ENCODE results near the gene SLC9A1. TPM values are rescaled to one million over a fixed set of nuclear protein-coding genes. Genes with fewer than 3 reads are reported as not detected.

Gene SLC9A1
- total and polyA plus RNA-seq, 2 of the 8 experiments (the other 6 are each of a cell fraction or from before 2014, with no cell fraction given) = 11.3 to 25.1 TPM

- H3K79me2 ChIP-seq (ENCODE audit: control insufficient read depth in 1 of 2, insufficient read depth in 2 of 2, low read length in 2 of 2) = no peaks in the 10 kb centered on the region
- no peak overlapping the region for H3K14ac ChIP-seq (ENCODE audit: insufficient read length)
- H3K27me3 ChIP-seq (replicated peaks in 1 of 4; ENCODE audit: control insufficient read depth in 3 of 4, extremely low read depth in 1 of 4, insufficient read depth in 3 of 4, low read length in 3 of 4) = no peaks in the 10 kb centered on the region
- H3K4me1 ChIP-seq (replicated peaks in 1 of 4; ENCODE audit: control insufficient read depth in 3 of 4, insufficient read depth in 4 of 4, low read length in 3 of 4) = peaks cover 0 to 21% (median 13%) of the 10 kb centered on the region in 4 experiments; a peak in 6 of 7 replicates
- no peak overlapping the region for H2AK5ac ChIP-seq (ENCODE audit: low read depth, low read length)
- FAIRE-seq (no peak), DNase-seq (ENCODE audit: low read depth in 1 of 2, low spot score in 2 of 2) (no peak)
- H3K4me3 ChIP-seq (ENCODE audit: extremely low read depth in 1 of 4, insufficient read depth in 2 of 4, low read depth in 3 of 4, low read length in 4 of 4) = no peak overlapping the region
- H2BK120ac ChIP-seq (replicated peaks; ENCODE audit: low read depth, low read length) = no peak overlapping the region
- no peaks in the 10 kb centered on the region for H4K20me1 ChIP-seq (replicated peaks in 1 of 2; ENCODE audit: control insufficient read depth in 1 of 2, insufficient read depth in 2 of 2, low read length in 2 of 2)
- H3K36me3 ChIP-seq (ENCODE audit: control insufficient read depth in 2 of 4, insufficient read depth in 4 of 4, low read length in 3 of 4) = no peaks in the 10 kb centered on the region; a peak in 1 of 8 replicates
- H3K56ac ChIP-seq (replicated peaks; ENCODE audit: insufficient read length, low read depth, low read length) = no peak overlapping the region
- H2AFZ ChIP-seq (ENCODE audit: low read length) = no peak overlapping the region
- H2BK20ac ChIP-seq (ENCODE audit: low read length) = no peak overlapping the region
- WGBS, 2 experiments (ENCODE audit: extremely low coverage in 1 of 2, insufficient coverage in 1 of 2, insufficient read length in 1 of 2, insufficient replicate concordance in 2 of 2, low coverage in 1 of 2, low lambda C conversion rate in 2 of 2, missing lambda C conversion rate in 1 of 2) = 58% methylated on average over 4 of the region's 4 CpGs; no CpG with 5 or more reads in 1 of the 2 experiments
- H4K5ac ChIP-seq (ENCODE audit: insufficient read length, low read depth, low read length) = no peak overlapping the region
- peak overlapping the region; percentile 16; the same call in 1 of the 2 replicates for H2BK5ac ChIP-seq (ENCODE audit: low read depth, low read length)
- no peak overlapping the region for H3K18ac ChIP-seq (ENCODE audit: extremely low read depth, low read length)
- H3K4me2 ChIP-seq (ENCODE audit: insufficient read depth in 1 of 2, low read depth in 2 of 2, low read length in 2 of 2) = peak overlapping the region in 1 of 2 experiments; percentile 25; a peak in 2 of 4 replicates
- H3K9me3 ChIP-seq (ENCODE audit: insufficient read depth in 2 of 2, low read depth in 1 of 2, low read length in 1 of 2) = no peaks in the 10 kb centered on the region
- H3K9ac ChIP-seq (replicated peaks in 1 of 4; ENCODE audit: extremely low read depth in 1 of 4, low read depth in 3 of 4, low read length in 3 of 4) = no peak overlapping the region
- H3K27ac ChIP-seq (ENCODE audit: low read depth, low read length) = peak overlapping the region; percentile 14; the same call in 1 of the 2 replicates
- H3K4ac ChIP-seq (replicated peaks; ENCODE audit: insufficient read length, low read depth, low read length) = no peak overlapping the region
- H3K23me2 ChIP-seq (ENCODE audit: low read depth, low read length) = no peaks in the 10 kb centered on the region
- ChIA-PET CTCF (ENCODE audit: partially characterized antibody) (interaction anchor here (0.7 to 19.3 kb wide), 19 partner anchors 12 to 270 kb away, joined by 3 to 790 read pairs (median 14); no protein-coding TSS in a partner anchor), POLR2A (ENCODE audit: partially characterized antibody) (interaction anchor here (1.0 to 5.0 kb wide), 11 partner anchors 28 to 189 kb away, joined by 3 to 33 read pairs (median 7); partner anchors contain the start of genes SLC9A1, TENT5B and TRNP1)
- H4K8ac ChIP-seq (ENCODE audit: extremely low read depth, insufficient read depth, low read length) = no peak overlapping the region
- H2BK15ac ChIP-seq (ENCODE audit: low read length) = peak overlapping the region; percentile 19; the same call in 1 of the 2 replicates
- H3K79me1 ChIP-seq (ENCODE audit: low read depth, low read length) = no peaks in the 10 kb centered on the region
- TF ChIP-seq TBP (IDR thresholded peaks at IDR 0.05; ENCODE audit: low read depth, low read length) (peak; percentile 32; the same call in 1 of the 2 replicates), CREB1 (IDR thresholded peaks at IDR 0.05) (no peak)
- no peak overlapping the region for H4K91ac ChIP-seq (replicated peaks; ENCODE audit: insufficient read length, low read length)
- 0 out of 2 replicates have a peak overlapping the region, but pooled peaks have one; percentile 4 for H2BK12ac ChIP-seq (ENCODE audit: low read depth, low read length)
- H3K23ac ChIP-seq (ENCODE audit: insufficient read length) = no peak overlapping the region
Observed at GRCh38 chr1:27099135-27099586, 55.8 kb downstream of the SLC9A1 start.

Data from H1 (cell line).